IMR-90 (cell line): ENCODE data around the gene SMAD7. TPM values are rescaled to one million over a fixed set of nuclear protein-coding genes. Genes with fewer than 3 reads are reported as not detected.

Experiments used
- ATAC-seq: fragments of 200-7000 bp; cut with Tn5 transposase; 2 replicates; pipeline ENCODE4 v1.9.1; 2020; ENCODE audit warnings: low read depth, mild to moderate bottlenecking, moderate library complexity
- BruUV-seq: library from RNA; stranded (reverse); fragments of 400-500 nt; replicated peaks from 2 replicates; lab custom pipeline; 2021; lab: Mats Ljungman, UMichigan
- CTCF ChIA-PET: fragments of 300-600 bp; formaldehyde crosslinking; extraction: SDS; loops from one replicate; lab custom pipeline; 2021; ENCODE audit warnings: antibody characterized with exemption; lab: Yijun Ruan, JAX
- POLR2A ChIA-PET: fragments of 300-600 bp; sonication (Branson Sonifier 250); formaldehyde crosslinking; loops from one replicate; lab custom pipeline; 2022; ENCODE audit warnings: antibody characterized with exemption; ENCODE audit not compliant: unreplicated experiment; lab: Charles Lee
- DNase-seq: peaks from one replicate; pipeline ENCODE4 v3.0.0; 2013
- H2AFZ ChIP-seq: replicated peaks from 2 replicates; pipeline ENCODE3; 2013; ENCODE audit warnings: low read length, mild to moderate bottlenecking; ENCODE audit not compliant: poor library complexity
- H2AK5ac ChIP-seq: 2 replicates; pipeline ENCODE4 v1.6.1; 2013; ENCODE audit warnings: low read depth, low read length, inconsistent platforms
- H2AK9ac ChIP-seq: replicated peaks from 2 replicates; pipeline ENCODE3; 2013; ENCODE audit warnings: mild to moderate bottlenecking, low read depth, low read length, moderate library complexity; ENCODE audit not compliant: poor library complexity
- H2BK120ac ChIP-seq: 2 replicates; pipeline ENCODE4 v1.6.1; 2013; ENCODE audit warnings: low read depth, low read length, inconsistent platforms
- H2BK15ac ChIP-seq: 3 replicates; pipeline ENCODE4 v1.6.1; 2013; ENCODE audit warnings: low read depth, low read length, inconsistent platforms
- H2BK20ac ChIP-seq: 2 replicates; pipeline ENCODE4 v1.6.1; 2013; ENCODE audit warnings: low read depth, mild to moderate bottlenecking, inconsistent platforms, low read length, moderate library complexity
- H2BK5ac ChIP-seq: 2 replicates; pipeline ENCODE4 v1.6.1; 2013; ENCODE audit warnings: mild to moderate bottlenecking, low read depth, low read length, inconsistent platforms; ENCODE audit not compliant: poor library complexity, severe bottlenecking
- H3K14ac ChIP-seq: replicated peaks from 2 replicates; pipeline ENCODE4 v1.6.1; 2013; ENCODE audit warnings: low read depth, low read length, inconsistent platforms
- H3K18ac ChIP-seq: 2 replicates; pipeline ENCODE4 v1.6.1; 2013; ENCODE audit warnings: low read depth, low read length, control low read depth
- H3K23ac ChIP-seq: 2 replicates; pipeline ENCODE4 v1.6.1; 2013; ENCODE audit warnings: low read depth, low read length, inconsistent platforms
- H3K27ac ChIP-seq: 2 replicates; pipeline ENCODE4 v1.5.1; 2013; ENCODE audit warnings: mild to moderate bottlenecking, control low read depth, low read length; ENCODE audit not compliant: insufficient read depth
- H3K27me3 ChIP-seq: 2 replicates; pipeline ENCODE4 v1.6.1; 2013; ENCODE audit warnings: low read length; ENCODE audit not compliant: control insufficient read depth, insufficient read depth
- H3K36me3 ChIP-seq: 2 replicates; pipeline ENCODE4 v1.6.1; 2013; ENCODE audit warnings: low read length, mixed read lengths; ENCODE audit not compliant: control insufficient read depth, insufficient read depth
- H3K4ac ChIP-seq: 2 replicates; pipeline ENCODE4 v1.6.1; 2013; ENCODE audit warnings: low read depth, low read length, inconsistent platforms
- H3K4me1 ChIP-seq: 2 replicates; pipeline ENCODE4 v1.6.1; 2013; ENCODE audit warnings: low read length, mixed read lengths; ENCODE audit not compliant: control insufficient read depth, insufficient read depth
- H3K4me2 ChIP-seq: 2 replicates; pipeline ENCODE4 v1.6.1; 2013; ENCODE audit warnings: low read depth, mild to moderate bottlenecking, control low read depth, low read length, moderate library complexity
- H3K4me3 ChIP-seq: 2 replicates; pipeline ENCODE4 v1.5.1; 2013; ENCODE audit warnings: low read depth, mild to moderate bottlenecking, control low read depth, low read length, moderate library complexity; ENCODE audit not compliant: insufficient read depth
- H3K56ac ChIP-seq: 2 replicates; pipeline ENCODE4 v1.6.1; 2013; ENCODE audit warnings: low read length, inconsistent platforms; ENCODE audit not compliant: insufficient read depth; ENCODE audit errors: extremely low read depth
- H3K79me1 ChIP-seq, 2 experiments: 2 replicates each; pipeline ENCODE4 v1.6.1; 2013; ENCODE audit warnings: low read length in 2 of 2, inconsistent platforms in 1 of 2, low read depth in 1 of 2
- H3K9ac ChIP-seq: 2 replicates; pipeline ENCODE4 v1.6.1; 2013; ENCODE audit warnings: low read depth, low read length, control low read depth
- H3K9me1 ChIP-seq: 2 replicates; pipeline ENCODE4 v1.6.1; 2013; ENCODE audit warnings: low read length, inconsistent platforms; ENCODE audit not compliant: insufficient read depth
- H3K9me3 ChIP-seq: 2 replicates; pipeline ENCODE4 v1.6.1; 2013; ENCODE audit warnings: low read length; ENCODE audit not compliant: control insufficient read depth, insufficient read depth
- H4K20me1 ChIP-seq: 2 replicates; pipeline ENCODE4 v1.6.1; 2013; ENCODE audit warnings: low read length, inconsistent platforms; ENCODE audit not compliant: insufficient read depth
- H4K5ac ChIP-seq: 2 replicates; pipeline ENCODE4 v1.6.1; 2013; ENCODE audit warnings: mild to moderate bottlenecking, low read depth, low read length, control low read depth
- H4K8ac ChIP-seq, 2 experiments: 2 replicates each; pipeline ENCODE4 v1.6.1; 2013; ENCODE audit warnings: low read depth in 2 of 2, low read length in 2 of 2, control low read depth in 1 of 2, inconsistent platforms in 1 of 2
- H4K91ac ChIP-seq: 2 replicates; pipeline ENCODE4 v1.6.1; 2013; ENCODE audit warnings: low read depth, low read length, inconsistent platforms; ENCODE audit not compliant: insufficient read depth
- FOS ChIP-seq: fragments of 150-350 bp; IDR thresholded peaks from 2 replicates; pipeline ENCODE4 v1.6.1; 2016; ENCODE audit warnings: low read depth, low read length
- USF2 ChIP-seq: fragments of 150-350 bp; IDR thresholded peaks from 2 replicates; pipeline ENCODE4 v1.6.1; 2017; ENCODE audit warnings: mild to moderate bottlenecking, antibody characterized with exemption, low read length, low read depth
- WGBS, 2 experiments: methylation state at CpG; one replicate each; pipeline versions ENCODE4 v1.1.5 to v1.1.7; 2013; ENCODE audit warnings: missing lambda C conversion rate in 2 of 2; ENCODE audit not compliant: insufficient read length in 1 of 2; ENCODE audit errors: extremely low coverage in 2 of 2; 5-methylcytosine and 5-hydroxymethylcytosine counted together
- dilution Hi-C: fragments of 300-500 bp; cut with HindIII; formaldehyde crosslinking; loops from one replicate; pipeline ENCODE4 v1.14.3; 2018; ENCODE audit warnings: low sequenced_read_pairs; ENCODE audit not compliant: unreplicated experiment
- in situ Hi-C: fragments of 300-500 bp; cut with MboI; formaldehyde crosslinking; loops from 3 replicates; pipeline ENCODE4 v1.14.3; 2019; ENCODE audit warnings: low sequenced_read_pairs, inconsistent platforms, mixed read lengths
- intact Hi-C: fragments of 100-400 bp; cut with micrococcal nuclease; formaldehyde crosslinking; loops from 2 replicates; pipeline ENCODE4 v1.10.0; 2022
- polyA plus RNA-seq, 3 experiments: library from polyadenylated mRNA; depleted of rRNA; stranded (reverse); fragments of >200 nt; gene quantifications; 2 replicates each; pipeline ENCODE4 v1.2.3, GENCODE V29; 2012; ENCODE audit warnings: low replicate concordance in 1 of 3
- total RNA-seq: library from RNA; depleted of rRNA; stranded (reverse); fragments of >200 nt; gene quantifications from 2 replicates; pipeline ENCODE4 v1.2.3, GENCODE V29; 2012

Gene SMAD7
- total and polyA plus RNA-seq, 2 of the 4 experiments (the other 2 are of a cell fraction), result 15.8 to 17.6 TPM

- H3K9me1 ChIP-seq, result peaks cover 26% of the 10 kb centered on the region
- dilution Hi-C loops (no loop called here), in situ Hi-C loops (no loop called here), intact Hi-C loops (no loop called here)
- H4K20me1 ChIP-seq, result no peaks in the 10 kb centered on the region
- H3K23ac ChIP-seq, result peak overlapping the region; percentile 99
- no peak for ATAC-seq
- peak overlapping the region; percentile 96 for H3K18ac ChIP-seq
- H2AK9ac ChIP-seq, result no peak overlapping the region
- peaks cover 10% of the 10 kb centered on the region for H3K9me3 ChIP-seq
- peak overlapping the region; percentile 83 for H3K27ac ChIP-seq
- no peak overlapping the region for H3K4me2 ChIP-seq
- H3K14ac ChIP-seq, result peak overlapping the region; percentile 98
- POLR2A ChIA-PET, result no interaction called here
- no peaks in the 10 kb centered on the region for H3K27me3 ChIP-seq
- CTCF ChIA-PET, result no interaction called here
- peak overlapping the region; percentile 90 for H2AFZ ChIP-seq
- WGBS, 2 experiments, result 91% methylated on average over 4 of the region's 8 CpGs; no CpG with 5 or more reads in 1 of the 2 experiments
- peak overlapping the region; percentile 100 for H2BK120ac ChIP-seq
- H4K8ac ChIP-seq, result peak overlapping the region; percentile 99; a peak in 3 of 4 replicates
- peak overlapping the region; percentile 100 for H3K4ac ChIP-seq
- DNase-seq, result peak; percentile 34
- peak overlapping the region; percentile 62 for H3K9ac ChIP-seq
- H2BK20ac ChIP-seq, result peak overlapping the region; percentile 100
- peak overlapping the region; percentile 96; the same call in 1 of the 2 replicates for H3K56ac ChIP-seq
- H3K79me1 ChIP-seq, result peaks cover 8 to 17% of the 10 kb centered on the region in 2 experiments; a peak in 3 of 4 replicates
- BruUV-seq, result no TSS peak
- peak overlapping the region; percentile 100 for H4K91ac ChIP-seq
- H2AK5ac ChIP-seq, result peak overlapping the region; percentile 97
- peaks cover 21% of the 10 kb centered on the region for H3K4me1 ChIP-seq
- peak overlapping the region; percentile 98; the same call in 2 of the 3 replicates for H2BK15ac ChIP-seq
- TF ChIP-seq USF2 (peak; percentile 70), FOS (no peak)
- peak overlapping the region; percentile 96 for H4K5ac ChIP-seq
- H2BK5ac ChIP-seq, result peak overlapping the region; percentile 92
- no peak overlapping the region for H3K4me3 ChIP-seq
- H3K36me3 ChIP-seq, result no peaks in the 10 kb centered on the region
Measured at GRCh38 chr18:48902856-48903601, 47.7 kb downstream of the SMAD7 start.
